ENCODE data around the gene THSD7B.

The THSD7B gene

DNA sequence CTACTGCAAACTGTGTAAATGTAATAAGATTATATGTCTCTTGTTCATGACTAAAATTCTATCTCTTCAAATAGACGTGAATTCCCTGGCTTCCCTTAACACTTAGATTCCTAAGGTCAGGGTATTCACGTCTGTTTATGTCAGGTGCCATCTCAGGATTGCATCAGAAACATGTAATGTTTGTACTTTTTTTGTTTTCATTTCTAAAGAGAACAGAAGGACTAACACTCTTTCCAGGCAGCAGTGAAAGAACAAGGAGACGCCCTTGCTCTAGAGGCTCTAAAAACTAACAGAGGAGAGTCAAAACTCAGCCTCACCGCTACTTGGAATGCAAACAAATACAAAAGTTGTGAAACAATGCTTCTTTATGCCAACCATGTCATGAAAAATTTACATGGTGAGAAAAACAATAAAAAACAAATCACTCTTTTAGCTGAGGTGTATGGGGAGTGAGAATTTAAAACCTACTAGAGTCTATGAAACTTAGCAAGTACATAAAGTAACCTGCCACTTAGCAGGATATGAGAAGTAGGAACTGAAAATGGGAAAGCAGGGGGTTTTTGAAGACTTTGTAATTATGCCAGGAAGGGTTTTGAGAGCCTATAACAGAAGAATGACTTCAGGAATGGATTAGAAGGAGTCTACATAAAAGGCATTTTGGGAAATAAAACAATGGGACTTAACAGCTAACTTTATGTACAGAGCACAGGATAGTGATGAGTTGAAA lies 522.7 kb downstream of the THSD7B start:
- no peak overlapping the region for H3K4me3 ChIP-seq (ENCODE audit: low read depth, low read length)
- no peak for DNase-seq (ENCODE audit: low read depth)
- TF ChIP-seq, protein P1, sequence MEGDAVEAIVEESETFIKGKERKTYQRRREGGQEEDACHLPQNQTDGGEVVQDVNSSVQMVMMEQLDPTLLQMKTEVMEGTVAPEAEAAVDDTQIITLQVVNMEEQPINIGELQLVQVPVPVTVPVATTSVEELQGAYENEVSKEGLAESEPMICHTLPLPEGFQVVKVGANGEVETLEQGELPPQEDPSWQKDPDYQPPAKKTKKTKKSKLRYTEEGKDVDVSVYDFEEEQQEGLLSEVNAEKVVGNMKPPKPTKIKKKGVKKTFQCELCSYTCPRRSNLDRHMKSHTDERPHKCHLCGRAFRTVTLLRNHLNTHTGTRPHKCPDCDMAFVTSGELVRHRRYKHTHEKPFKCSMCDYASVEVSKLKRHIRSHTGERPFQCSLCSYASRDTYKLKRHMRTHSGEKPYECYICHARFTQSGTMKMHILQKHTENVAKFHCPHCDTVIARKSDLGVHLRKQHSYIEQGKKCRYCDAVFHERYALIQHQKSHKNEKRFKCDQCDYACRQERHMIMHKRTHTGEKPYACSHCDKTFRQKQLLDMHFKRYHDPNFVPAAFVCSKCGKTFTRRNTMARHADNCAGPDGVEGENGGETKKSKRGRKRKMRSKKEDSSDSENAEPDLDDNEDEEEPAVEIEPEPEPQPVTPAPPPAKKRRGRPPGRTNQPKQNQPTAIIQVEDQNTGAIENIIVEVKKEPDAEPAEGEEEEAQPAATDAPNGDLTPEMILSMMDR (IDR thresholded peaks at IDR 0.05; ENCODE audit: control insufficient read depth, extremely low read depth, insufficient read depth) = no peak

- TF ChIP-seq, protein P1 (IDR thresholded peaks at IDR 0.05; ENCODE audit: control insufficient read depth, extremely low read depth, insufficient read depth) = no peak
- H3K4me3 ChIP-seq (ENCODE audit: low read depth, low read length) = no peak overlapping the region
- DNase-seq (ENCODE audit: low read depth) = no peak
Observed at GRCh38 chr2:137291836-137292570, 526.7 kb downstream of the THSD7B start.

- TF ChIP-seq, protein P1 (IDR thresholded peaks at IDR 0.05; ENCODE audit: control insufficient read depth, extremely low read depth, insufficient read depth) = no peak
- no peak overlapping the region for H3K4me3 ChIP-seq (ENCODE audit: low read depth, low read length)
- no peak for DNase-seq (ENCODE audit: low read depth)
Observed at GRCh38 chr2:137298377-137298776, 533.0 kb downstream of the THSD7B start.

DNA sequence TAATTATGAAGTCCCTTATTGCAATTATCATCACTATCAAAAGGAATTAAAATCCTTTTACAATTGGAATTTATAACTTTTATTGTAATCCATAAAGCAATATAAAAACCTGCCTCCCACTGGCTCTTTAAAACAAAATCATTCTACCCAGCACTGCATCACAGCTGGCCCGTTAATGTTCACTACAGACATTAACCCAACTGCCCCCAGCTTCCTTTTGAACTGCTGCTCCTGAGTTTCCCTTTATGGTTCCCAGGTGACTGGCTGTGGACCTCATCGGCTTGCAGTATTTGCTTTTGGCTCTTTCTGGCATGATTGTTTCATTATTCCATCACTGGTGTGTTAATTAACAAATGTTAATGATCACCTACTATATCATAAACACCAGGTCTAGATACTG lies 535.6 kb downstream of the THSD7B start:
- TF ChIP-seq, protein P1 (IDR thresholded peaks at IDR 0.05; ENCODE audit: control insufficient read depth, extremely low read depth, insufficient read depth) = no peak
- DNase-seq (ENCODE audit: low read depth) = no peak
- H3K4me3 ChIP-seq (ENCODE audit: low read depth, low read length) = no peak overlapping the region

DNA sequence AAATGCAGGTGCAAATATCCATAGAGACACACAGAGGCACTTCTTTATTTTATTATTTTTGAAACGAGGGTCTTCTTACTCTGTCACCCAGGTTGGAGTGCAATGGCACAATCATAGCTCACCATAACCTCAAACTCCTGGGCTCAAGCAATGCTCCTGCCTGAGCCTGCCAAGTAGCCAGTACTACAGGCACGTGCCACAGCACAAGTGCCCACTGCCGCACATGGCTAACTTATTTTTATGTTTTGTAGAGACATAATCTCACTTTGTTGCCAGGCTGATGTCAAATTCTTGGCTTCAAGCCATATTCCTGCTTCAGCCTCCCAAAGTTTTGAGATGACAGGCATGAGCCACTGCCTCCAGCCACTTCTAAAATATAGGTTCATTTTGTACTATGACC lies 537.6 kb downstream of the THSD7B start:
- H3K4me3 ChIP-seq (ENCODE audit: low read depth, low read length) = no peak overlapping the region
- TF ChIP-seq, protein P1 (IDR thresholded peaks at IDR 0.05; ENCODE audit: control insufficient read depth, extremely low read depth, insufficient read depth) = no peak
- no peak for DNase-seq (ENCODE audit: low read depth)

- no peak for DNase-seq (ENCODE audit: low read depth)
- TF ChIP-seq, protein P1 (IDR thresholded peaks at IDR 0.05; ENCODE audit: control insufficient read depth, extremely low read depth, insufficient read depth) = no peak
- no peak overlapping the region for H3K4me3 ChIP-seq (ENCODE audit: low read depth, low read length)
Observed at GRCh38 chr2:137316075-137316474, 550.7 kb downstream of the THSD7B start.

Measured in LNCaP clone FGC (cell line).